ENCODE results near the gene LMOD3.

Gene LMOD3

GRCh38 chr3:69085168-69085832 lies 37.1 kb downstream of the LMOD3 start:
- H3K27ac ChIP-seq (replicated peaks): peak overlapping the region; percentile 75
- TF ChIP-seq REST (IDR thresholded peaks at IDR 0.05; ENCODE audit: insufficient replicate concordance, low read depth) (no peak), POLR2AphosphoS5 (IDR thresholded peaks at IDR 0.05; ENCODE audit: low read depth) (no peak), SPI1 (IDR thresholded peaks at IDR 0.05; ENCODE audit: borderline replicate concordance, low read depth) (no peak), CTCF (IDR thresholded peaks at IDR 0.05; ENCODE audit: insufficient read depth, low read length) (no peak), GABPA (IDR thresholded peaks at IDR 0.05; ENCODE audit: low read depth) (no peak)
- H3K4me3 ChIP-seq (replicated peaks; ENCODE audit: insufficient read depth, low read length): peak overlapping the region; percentile 88
- peak; percentile 26 to 51 for DNase-seq (ENCODE audit: low read depth in 1 of 2, low spot score in 1 of 2)
- no peaks in the 10 kb centered on the region for H3K27me3 ChIP-seq (ENCODE audit: insufficient read depth, poor library complexity, severe bottlenecking)

- Histone ChIP-seq H3K27ac (replicated peaks) (peak within 1 kb of the TSS; percentile 75), H3K27me3 (ENCODE audit: insufficient read depth, poor library complexity, severe bottlenecking) (no peaks in the 10 kb centered on the region), H3K4me3 (replicated peaks; ENCODE audit: insufficient read depth, low read length) (peak within 1 kb of the TSS; percentile 88)
- TF ChIP-seq CTCF (IDR thresholded peaks at IDR 0.05; ENCODE audit: insufficient read depth, low read length): no peak
- peak; percentile 19 for TF ChIP-seq REST (IDR thresholded peaks at IDR 0.05; ENCODE audit: insufficient replicate concordance, low read depth)
- TF ChIP-seq GABPA (IDR thresholded peaks at IDR 0.05; ENCODE audit: low read depth): no peak
- TF ChIP-seq POLR2AphosphoS5 (IDR thresholded peaks at IDR 0.05; ENCODE audit: low read depth): peak; percentile 72
- peak; percentile 66; the same call in 1 of the 2 replicates for TF ChIP-seq SPI1 (IDR thresholded peaks at IDR 0.05; ENCODE audit: borderline replicate concordance, low read depth)
- peak; percentile 81 to 98 for DNase-seq (ENCODE audit: low read depth in 1 of 2, low spot score in 1 of 2)
These were observed 37.8 kb downstream of the LMOD3 start, which contains the start of gene ARL6IP5 for GRCh38 chr3:69084326-69085167. Gene ARL6IP5 (plus strand): TSS chr3:69084937. CDS start chr3:69085048, 111 bp downstream.

DNA sequence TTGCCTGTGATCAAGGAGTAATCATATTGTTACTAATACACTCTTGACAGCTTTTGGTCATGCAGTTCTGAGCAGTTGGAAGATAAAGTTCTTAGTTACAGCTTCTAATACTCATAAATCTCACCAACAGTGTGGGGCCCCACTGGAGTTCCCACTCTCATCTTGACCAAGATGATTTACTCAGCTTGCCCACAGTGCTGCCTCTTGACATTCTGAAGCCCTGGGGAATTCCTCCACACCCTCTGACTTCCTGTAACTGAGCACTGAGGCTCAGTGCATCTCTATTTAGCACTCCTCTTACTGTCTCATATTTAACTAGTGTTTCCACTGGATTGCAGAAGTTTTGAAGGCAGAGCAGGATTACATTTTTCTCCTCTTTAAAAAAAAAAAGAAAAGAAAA lies 39.6 kb downstream of the LMOD3 start:
- TF ChIP-seq SPI1 (IDR thresholded peaks at IDR 0.05; ENCODE audit: borderline replicate concordance, low read depth) (peak; percentile 45; the same call in 1 of the 2 replicates), CTCF (IDR thresholded peaks at IDR 0.05; ENCODE audit: insufficient read depth, low read length) (no peak), GABPA (IDR thresholded peaks at IDR 0.05; ENCODE audit: low read depth) (no peak), POLR2AphosphoS5 (IDR thresholded peaks at IDR 0.05; ENCODE audit: low read depth) (no peak), REST (IDR thresholded peaks at IDR 0.05; ENCODE audit: insufficient replicate concordance, low read depth) (no peak)
- H3K4me3 ChIP-seq (replicated peaks; ENCODE audit: insufficient read depth, low read length): no peak overlapping the region
- H3K27ac ChIP-seq (replicated peaks): no peak overlapping the region
- no peaks in the 10 kb centered on the region for H3K27me3 ChIP-seq (ENCODE audit: insufficient read depth, poor library complexity, severe bottlenecking)
- DNase-seq (ENCODE audit: low read depth in 1 of 2, low spot score in 1 of 2): peak in 1 of 2 experiments; percentile 74
